DMS79 treated with DMSO at 0.1 percent for 48 hours (cell line): ENCODE results near the gene ADGRF5.
"Not testable (repeated sequence)": the region's sequence is repeated elsewhere in the genome, so short reads cannot be mapped to it uniquely, and the experiment has no call there.

Experiments used
- DNase-seq: peaks from one replicate; lab custom pipeline; 2025; lab: John Stamatoyannopoulos, UW

ADGRF5 gene

DNA sequence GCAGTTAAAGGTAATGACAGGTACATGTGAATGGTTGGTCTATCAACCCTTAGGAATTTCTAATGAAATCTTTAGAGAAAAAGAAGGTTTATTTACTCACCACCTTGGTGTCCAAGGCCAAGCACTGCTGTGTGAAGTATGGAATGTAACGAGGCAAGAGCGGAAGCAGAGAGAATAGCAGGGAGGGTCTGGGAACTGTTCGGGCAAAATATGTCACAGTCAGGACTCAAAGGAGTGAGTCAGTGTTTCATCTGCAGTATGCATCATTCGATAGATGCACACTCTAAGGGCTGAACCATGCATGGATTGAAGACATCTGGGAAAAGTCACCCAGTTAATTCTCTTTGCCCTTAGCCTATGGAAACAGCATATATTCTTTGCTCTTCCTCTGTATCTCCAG, 33.2 kb downstream of the ADGRF5 start:
- DNase-seq = no peak

DNA sequence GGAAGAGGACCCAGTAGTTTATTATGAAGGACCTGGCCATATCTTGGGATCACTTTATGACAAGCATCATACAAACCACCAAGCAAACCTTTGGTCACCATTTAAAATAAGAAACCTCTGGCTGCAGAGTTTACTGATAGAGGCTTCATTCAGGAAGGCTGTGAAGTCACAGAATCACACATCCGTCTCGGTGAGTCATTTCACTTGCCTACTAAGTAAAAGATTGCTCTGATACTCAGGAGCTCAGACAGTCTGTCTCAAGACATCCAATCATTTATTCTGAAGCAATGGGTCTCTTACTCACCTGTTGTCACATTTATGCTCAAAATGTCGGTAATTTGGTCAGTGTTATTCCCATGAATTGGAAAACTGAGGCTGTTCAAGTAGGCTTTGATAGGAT, 33.7 kb downstream of the ADGRF5 start:
- no peak for DNase-seq

DNA sequence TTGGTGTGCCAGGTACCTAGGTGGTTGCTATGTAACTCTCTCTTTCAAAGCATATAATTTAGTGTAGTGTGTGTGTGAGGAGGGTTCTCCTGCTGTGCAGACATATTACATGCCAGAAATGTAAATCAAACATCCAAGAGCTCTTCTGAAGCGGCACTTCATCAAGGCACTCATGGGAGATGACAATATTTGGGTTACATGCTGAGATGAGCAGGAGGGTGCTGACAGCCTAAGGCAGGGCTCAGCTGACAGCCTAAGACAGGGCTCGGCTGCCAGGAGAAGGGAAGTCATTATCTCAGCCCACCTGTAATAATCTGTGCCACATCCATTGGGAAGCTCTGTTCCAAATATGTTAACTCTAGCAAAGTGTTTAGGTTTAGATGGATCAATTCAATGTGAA, 39.1 kb downstream of the ADGRF5 start:
- DNase-seq = peak; percentile 51

DNA sequence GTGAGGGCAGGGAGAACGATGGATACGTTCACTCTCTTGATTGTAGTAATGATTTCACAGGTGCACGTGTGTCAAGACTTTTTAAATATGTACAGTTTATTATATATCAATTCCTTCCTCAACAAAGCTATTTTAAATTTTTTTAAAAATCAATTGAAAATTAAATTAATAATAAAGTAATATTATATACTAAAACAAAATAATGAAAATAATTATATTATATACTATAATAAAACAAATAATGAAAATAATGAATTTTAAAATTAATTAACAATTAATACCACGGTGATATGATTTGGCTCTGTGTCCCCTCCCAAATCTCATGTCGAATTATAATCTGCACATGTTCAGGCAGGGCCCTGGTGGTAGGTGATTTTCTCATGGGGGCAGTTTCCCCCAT, 42.7 kb downstream of the ADGRF5 start:
- no peak for DNase-seq

DNA sequence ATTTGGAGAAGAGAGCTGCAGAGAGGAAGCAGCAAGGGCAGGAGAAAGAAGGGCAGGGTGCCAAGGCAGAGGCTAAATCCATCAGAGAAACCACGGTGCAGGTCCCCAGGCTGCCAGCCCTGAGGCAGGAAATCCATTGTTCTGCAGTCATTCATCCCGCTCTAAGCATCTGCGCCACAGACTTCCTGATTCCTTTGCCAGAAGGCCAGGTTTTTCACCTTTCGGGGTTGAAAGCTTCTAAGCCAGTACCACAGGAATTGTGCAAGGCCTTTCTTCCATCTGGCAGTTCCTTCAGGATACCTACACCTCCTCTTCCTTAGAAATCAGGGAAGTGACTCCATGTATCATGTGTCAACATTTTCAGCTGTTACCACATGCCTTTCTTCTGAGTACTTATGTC, 45.6 kb downstream of the ADGRF5 start:
- peak; percentile 31 for DNase-seq

DNA sequence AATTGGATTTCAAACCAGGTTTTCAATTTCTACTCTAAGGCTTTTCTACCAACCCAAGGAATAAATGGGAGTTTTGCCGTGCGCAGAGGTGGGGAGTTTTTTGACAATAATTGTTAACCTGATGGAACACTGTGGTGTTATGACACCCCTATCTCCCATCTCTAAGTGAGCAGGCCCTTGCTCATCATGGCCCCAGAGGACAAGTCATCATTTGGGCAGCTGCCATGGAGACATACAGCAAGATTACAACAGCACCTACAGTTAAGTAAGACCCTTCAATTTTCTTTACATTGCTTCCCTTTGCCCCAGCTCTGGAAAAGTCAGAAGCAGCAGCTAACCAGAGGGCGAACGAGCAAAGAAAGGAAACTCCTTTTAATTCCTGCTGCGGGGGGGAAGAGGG, 54.3 kb downstream of the ADGRF5 start:
- DNase-seq = no peak

DNA sequence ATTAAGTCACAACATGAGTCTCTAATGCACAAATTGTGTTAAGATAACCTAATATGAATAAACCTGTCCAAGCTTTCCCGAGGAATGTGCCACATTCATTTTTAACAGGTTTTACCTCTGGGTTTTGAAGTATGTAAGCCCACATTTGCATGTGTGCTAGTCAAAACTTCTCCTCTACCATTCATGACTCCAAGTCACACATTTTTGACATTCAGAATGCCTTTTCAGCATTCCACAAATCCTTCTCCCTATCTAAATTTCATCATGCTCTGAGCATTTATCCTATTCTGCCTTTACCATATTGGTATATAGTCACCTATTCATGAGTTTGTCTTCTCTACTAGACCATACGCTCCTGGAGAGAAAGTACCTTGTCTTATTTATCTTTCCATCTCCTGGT, 56.5 kb downstream of the ADGRF5 start:
- DNase-seq = no peak

DNA sequence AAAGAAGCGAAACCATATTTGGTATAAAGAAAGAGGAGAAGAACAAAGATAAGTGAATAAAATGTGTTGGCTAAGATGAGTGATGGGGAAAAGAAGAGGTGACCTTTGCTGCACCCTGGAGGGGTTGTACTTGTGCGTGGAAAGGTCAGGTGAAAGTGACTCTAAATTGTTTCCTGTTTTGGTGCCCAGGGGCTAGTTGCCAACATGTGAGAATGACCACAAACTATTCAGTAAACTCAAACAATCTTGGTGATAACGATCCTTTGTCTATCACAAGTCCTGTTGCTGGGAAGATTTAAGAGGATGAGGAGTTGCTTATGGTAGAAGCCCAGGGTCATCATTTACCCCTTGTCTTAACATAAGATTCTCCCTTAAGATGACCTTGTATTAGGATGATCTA, 57.9 kb downstream of the ADGRF5 start:
- no peak for DNase-seq

DNA sequence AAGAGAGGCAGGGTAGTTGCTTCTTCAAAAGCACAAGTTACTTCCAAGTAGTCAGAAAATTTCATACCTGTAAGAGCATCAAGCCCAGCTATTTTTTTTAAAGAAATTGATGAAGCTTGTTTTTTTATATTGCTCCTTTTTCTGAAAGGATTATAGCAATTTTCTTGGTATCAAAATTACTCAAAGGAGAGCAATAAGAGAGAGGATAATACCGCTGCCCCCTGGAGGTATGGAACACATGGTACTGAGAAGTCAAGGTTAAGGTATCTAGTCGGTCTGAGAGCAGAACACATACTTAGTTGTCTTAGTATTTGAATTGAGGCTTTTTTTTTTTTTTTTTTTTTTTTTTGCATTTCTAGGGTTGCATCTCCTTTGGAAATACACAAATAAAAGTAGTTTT, 59.4 kb downstream of the ADGRF5 start:
- DNase-seq = no peak

DNA sequence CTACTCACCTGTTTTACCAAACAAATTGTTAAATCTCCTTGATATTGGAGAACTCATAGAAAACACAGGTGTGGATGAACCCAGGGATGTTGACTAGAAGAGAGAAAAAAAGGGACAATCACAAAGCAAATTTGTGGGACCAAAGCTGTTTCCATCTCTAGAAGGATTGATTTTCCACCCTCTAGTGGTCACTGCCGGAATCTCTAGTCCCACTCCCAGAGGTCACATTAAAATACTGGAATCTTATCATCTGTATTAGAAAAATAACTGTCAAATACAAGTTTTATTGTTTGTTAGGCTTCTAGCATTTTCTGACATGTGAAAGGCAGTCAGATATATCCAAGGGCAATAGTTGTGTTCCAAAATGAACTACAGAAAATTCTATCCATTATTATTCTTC, 65.8 kb downstream of the ADGRF5 start:
- not testable (repeated sequence) for DNase-seq

DNA sequence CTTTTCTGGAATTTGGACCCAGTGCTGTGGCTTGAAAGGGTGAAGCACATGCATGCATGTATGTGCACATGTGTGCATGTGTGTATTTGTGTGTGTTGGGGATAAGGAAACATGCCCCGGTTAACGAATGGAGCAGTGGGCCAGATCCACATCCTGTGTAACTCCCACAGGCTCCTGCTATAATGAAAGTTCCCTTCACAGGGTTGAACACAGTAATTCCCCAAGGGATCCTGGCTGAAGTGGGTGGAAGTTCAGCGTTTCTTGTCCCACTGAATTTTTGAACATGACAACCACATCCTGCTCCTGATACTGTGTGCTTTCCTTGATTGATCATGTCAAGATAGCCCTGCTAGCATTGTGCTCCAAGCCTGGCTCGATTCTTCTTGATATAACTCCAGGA, 70.2 kb downstream of the ADGRF5 start:
- not testable (repeated sequence) for DNase-seq

DNA sequence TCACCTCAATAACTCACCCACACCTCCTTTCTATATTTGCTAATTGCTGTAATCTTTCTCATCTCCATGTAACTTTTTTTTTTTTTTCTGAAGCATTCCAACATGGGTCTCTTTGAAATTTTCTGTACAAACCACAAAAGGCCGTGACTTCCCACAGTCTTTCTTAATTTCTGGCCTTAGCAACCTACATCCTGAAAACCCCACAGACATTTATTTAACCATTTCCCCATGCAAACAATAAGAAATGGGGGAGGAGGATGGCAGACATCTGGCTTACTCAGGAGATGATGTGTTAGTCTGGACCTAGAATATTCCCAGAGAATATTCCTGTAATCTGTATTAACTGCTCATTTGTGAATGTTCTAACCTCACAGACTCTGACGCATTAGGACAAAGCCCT, 70.9 kb downstream of the ADGRF5 start:
- DNase-seq = no peak

DNA sequence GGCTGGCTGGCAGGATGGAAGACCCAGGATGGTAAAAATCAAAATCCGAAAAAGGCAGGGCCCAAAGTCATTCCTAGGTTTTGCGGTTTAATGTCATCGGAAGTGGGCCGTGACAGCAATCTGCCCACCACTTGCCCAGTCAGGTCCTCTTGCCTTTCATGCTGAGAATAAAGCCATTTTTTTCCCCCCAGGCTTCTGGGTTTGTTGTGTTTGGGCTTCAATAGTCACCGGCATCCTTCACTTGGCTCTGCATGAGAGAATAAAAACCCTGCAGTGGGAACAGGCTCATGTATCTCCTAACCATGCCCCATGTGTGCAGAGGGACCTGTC, 72.4 kb downstream of the ADGRF5 start:
- no peak for DNase-seq

DNA sequence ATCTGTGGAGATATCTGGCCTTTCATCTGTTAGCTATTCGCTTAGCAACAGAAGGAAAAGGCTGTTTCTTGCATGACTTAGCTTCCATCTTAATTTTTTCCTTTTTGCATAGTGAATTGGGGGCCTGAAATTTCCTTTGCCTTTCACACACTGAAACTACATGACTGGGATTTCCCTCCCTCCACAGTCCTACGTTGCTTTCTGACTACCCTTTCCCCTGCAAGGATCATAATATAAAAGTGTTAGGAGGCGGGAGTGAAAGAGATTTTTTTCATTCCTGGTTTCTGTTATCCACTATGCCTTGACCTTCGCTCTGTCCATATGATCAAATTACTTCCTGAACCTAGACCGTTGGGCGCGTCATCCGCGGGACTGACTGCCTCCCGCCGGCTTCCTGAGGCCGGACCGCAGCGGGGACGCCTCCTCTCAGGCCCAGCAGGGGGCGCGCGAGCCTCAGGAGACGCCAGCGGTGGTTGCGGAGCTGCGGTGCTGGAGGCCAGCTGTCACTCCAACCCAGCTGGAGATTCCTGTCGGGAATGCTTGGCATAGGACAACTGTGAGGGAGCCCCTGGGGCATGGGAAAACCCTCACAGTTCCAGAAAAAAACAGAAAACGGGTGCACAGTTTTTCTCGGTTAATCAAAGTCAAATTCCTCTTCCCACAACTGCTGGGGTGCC, 72.9 kb downstream of the ADGRF5 start:
- peak; percentile 33 for DNase-seq

DNA sequence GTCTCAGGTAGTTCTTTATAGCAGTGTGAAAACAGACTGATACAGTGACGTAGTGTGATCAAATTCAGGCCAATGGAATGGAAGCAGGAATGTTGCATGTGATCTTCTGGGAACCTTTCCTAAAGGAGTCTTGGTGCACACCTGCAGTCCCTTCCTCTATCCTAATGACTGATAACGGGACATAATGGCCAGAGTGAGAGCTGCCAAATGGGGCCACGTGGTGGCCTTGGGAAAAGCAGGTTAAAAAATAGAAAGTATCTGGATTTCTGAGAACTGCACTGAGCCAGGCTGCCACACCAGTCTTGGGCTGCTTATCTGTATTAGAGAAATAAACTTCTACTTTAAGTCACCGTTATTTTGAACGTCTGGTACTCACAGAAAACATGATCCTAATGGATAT, 76.6 kb downstream of the ADGRF5 start:
- DNase-seq = no peak

DNA sequence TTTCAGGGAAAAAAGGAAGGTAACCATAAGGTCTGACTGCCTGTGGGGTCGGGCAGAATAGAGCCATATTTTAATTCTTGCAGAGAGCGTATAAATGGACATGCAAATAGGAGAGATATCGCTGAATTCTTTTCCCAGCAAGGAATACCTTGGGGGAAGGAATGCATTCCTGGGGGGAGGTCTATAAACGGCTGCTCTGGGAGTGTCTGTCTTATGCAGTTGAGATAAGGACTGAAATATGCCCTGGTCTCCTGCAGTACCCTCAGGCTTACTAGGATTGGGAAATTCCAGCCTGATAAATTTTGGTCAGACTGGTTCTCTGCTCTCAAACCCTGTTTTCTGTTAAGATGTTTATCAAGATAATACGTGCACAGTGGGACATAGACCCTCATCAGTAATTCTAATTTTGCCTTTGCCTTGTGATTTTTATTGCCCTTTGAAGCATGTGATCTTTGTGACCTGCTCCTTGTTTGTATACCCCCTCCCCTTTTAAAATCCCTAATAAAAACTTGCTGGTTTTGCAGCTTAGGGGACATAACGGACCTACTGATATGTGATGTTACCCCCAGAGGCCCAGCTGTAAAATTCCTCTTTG, 79.4 kb downstream of the ADGRF5 start:
- DNase-seq = not testable (repeated sequence)

DNA sequence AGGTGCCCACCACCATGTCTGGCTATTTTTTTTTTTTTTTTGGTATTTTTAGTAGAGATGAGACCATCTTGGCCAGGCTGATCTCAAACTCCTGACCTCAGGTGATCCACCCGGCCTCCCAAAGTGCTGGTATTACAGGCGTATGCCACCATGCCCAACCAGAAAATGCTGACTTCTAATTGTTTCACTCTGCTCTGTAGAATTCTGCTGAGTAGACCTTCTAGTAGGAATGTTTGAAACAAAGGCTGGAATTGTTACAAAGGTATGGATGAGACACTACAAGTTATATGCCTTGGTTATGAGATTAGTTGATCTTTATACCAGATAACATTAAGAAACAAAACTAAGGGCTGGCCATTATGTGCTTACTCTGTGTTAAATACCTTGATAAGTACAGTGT, 83.7 kb downstream of the ADGRF5 start:
- no peak for DNase-seq

DNA sequence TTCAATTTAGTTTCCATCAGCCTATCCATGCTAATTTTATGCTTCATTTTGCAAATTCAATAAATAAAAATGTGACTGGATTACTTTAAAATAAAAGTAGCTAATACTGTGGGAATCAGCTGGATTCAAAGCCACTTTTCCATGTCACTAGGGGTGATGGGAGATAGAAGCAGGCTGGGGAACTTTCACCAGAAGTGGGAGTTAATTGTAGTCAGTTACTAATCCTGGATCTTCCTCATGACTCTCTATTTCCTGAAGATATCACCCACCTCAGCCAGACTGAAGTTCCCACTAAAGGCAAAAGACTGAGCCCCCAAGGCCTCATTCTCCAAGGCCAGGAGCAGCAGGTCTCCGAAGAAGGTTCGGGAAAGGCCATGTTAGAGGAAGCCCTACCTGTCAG, 86.7 kb downstream of the ADGRF5 start:
- not testable (repeated sequence) for DNase-seq

DNA sequence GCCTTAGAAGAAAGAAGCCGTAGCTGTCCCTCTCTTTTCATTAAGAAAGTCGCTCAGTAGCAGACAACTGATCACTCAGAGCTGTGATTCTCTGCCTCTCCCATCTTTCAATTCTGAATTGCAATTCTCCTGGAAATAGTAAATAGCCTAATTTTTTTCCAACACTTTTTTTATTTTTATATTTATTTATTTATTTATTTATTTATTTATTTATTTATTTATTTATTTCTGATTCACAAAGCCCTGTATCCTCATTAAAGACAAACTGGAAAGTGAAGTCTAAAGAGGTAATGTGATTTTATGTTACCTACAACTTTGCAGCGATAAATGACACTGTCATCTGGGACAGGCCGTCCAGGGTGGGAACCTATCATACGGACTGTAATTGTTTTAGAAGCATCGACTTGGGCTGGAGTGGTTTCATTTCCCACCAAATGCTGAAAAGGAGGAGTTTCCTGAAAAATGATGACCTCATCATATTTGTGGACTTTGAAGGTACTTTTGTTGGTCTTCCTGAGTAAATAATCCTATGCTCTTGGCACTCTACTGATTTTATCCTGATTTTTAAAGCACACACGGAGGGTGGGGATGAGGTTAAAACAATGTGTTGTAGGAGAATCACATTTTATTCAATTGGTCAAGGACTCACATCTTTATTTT, 87.4 kb downstream of the ADGRF5 start:
- DNase-seq = not testable (repeated sequence)

DNA sequence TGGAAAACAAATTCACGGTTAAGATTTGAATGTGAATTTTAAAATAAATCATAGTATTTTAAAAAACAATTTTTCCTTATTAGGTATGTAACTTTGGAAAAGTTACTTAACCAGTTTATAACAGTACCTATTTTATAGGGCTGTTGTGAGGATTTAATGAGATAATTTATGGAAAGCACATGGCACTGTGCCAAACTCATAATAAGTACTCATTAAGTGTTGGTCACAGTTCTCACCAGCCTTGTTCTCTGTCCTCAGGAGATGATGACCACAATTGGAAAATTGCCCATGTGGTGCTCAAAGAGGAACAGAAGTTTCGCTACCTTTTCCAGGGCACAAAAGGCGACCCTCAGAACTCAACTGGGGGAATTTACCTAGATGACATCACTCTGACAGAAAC, 88.9 kb downstream of the ADGRF5 start:
- DNase-seq = peak; percentile 13

DNA sequence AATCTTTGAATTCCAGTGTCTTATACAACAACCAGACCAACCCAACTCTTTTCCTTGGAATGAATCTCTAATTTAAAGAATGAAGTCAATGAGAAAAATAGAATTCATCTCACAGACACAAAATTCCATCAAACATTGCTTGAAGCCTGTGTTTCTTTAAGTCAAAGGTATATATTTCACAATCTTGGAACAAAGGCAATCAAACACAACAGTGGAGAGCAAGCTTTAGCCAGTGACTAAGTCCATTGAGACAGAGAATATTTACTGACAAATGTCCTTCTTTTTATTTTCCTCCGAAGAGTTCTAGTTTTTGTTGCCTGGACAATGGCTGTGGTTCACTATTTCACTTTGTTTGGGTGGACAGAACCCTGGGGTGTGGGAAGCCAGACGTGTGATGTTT, 92.8 kb downstream of the ADGRF5 start:
- no peak for DNase-seq

DNA sequence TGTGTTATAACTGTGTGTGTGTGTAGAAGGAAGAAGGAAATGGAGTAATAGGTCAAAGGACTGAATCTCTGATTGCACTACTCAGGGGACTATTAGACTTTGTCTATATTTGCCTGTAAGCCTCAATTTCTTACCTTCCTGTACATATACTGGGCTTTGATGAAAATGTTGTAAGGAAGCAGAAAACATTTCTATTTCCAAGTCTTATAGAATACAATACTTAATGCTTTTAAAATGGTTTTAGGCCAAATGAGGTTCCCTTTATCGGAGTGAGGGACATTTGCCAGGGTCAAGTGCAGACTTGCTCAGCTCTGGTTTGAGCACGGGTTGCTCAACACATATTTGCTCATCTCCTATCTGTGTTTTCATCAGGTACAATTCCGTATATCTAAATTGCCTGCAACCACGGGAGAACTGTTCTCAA, 100.3 kb downstream of the ADGRF5 start:
- no peak for DNase-seq

DNA sequence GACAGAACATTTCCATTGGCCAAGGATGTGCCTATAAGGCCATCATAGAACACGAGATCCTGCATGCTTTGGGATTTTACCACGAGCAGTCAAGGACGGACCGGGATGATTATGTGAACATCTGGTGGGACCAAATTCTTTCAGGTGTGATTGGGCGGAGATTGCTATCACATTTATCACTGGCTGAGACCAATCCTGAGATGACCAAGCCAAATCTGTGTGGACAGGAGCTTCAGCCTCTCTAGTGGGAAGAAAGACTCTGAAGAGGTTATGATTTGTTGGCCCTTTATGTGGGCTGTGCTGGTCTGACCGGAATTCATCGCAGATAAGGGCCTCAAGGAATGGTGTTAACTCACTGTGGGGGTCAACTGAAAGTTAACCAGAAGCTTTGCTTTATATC, 102.2 kb downstream of the ADGRF5 start:
- DNase-seq = no peak

DNA sequence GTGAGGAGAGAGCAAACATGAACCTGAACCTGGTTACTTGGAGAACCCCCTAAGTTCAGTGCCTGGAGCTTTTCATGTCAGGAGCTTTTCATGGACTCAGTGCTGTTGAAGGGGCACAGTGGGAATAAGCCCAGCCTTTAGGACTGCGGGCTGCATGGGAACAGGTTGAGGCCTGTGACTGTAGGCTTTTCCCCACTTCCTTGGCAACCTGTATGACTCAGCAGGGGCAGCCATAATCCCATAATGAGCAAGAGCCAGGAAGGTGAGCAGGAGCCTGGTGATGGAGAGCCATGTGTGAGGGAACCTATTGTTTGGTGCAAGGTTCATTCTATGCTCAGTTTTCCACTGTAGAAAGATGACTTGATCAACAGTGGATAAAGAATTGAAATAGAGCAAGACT, 105.1 kb downstream of the ADGRF5 start:
- no peak for DNase-seq
